GM23248 (cell line): ENCODE results near the gene ARFGAP1.

Experiments used
- EZH2 ChIP-seq: fragments of 200-600 bp; sonication (generic); IDR thresholded peaks from 2 replicates; pipeline ENCODE4 v1.6.1; 2018; ENCODE audit warnings: antibody characterized with exemption, mild to moderate bottlenecking; ENCODE audit not compliant: insufficient read depth, poor library complexity, severe bottlenecking
- EZH2phosphoT487 ChIP-seq: fragments of 200-600 bp; sonication (generic); IDR thresholded peaks from 2 replicates; pipeline ENCODE4 v1.6.1; 2018; ENCODE audit warnings: antibody characterized with exemption, moderate library complexity, mild to moderate bottlenecking, low read depth; ENCODE audit not compliant: insufficient read depth

- TF ChIP-seq EZH2 (no peak), EZH2phosphoT487 (no peak)
Observed at GRCh38 chr20:63273635-63274380, 1.2 kb downstream of the ARFGAP1 start.
